Fibroblast of mammary gland (primary cell): ENCODE data around the gene CCNT1.

ENCODE experiments used
- DNase-seq: peaks from one replicate; pipeline ENCODE4 v3.0.0-alpha.2; 2010; ENCODE audit warnings: low read depth
- H3K4me3 ChIP-seq: 2 replicates; pipeline ENCODE4 v1.5.1; 2011; ENCODE audit warnings: low read depth, mild to moderate bottlenecking, low read length, moderate library complexity; ENCODE audit not compliant: control insufficient read depth
- TF ChIP-seq, protein P1 (sequence below): conservative IDR thresholded peaks from 2 replicates; pipeline ENCODE4 v1.5.1; 2011; ENCODE audit warnings: low read depth, low read length, inconsistent platforms; ENCODE audit not compliant: control insufficient read depth, insufficient read depth

Gene CCNT1

GRCh38 chr12:48640854-48641253 is 75.7 kb downstream of the CCNT1 start:
- no peak overlapping the region for H3K4me3 ChIP-seq
- TF ChIP-seq, protein P1, sequence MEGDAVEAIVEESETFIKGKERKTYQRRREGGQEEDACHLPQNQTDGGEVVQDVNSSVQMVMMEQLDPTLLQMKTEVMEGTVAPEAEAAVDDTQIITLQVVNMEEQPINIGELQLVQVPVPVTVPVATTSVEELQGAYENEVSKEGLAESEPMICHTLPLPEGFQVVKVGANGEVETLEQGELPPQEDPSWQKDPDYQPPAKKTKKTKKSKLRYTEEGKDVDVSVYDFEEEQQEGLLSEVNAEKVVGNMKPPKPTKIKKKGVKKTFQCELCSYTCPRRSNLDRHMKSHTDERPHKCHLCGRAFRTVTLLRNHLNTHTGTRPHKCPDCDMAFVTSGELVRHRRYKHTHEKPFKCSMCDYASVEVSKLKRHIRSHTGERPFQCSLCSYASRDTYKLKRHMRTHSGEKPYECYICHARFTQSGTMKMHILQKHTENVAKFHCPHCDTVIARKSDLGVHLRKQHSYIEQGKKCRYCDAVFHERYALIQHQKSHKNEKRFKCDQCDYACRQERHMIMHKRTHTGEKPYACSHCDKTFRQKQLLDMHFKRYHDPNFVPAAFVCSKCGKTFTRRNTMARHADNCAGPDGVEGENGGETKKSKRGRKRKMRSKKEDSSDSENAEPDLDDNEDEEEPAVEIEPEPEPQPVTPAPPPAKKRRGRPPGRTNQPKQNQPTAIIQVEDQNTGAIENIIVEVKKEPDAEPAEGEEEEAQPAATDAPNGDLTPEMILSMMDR: no peak
- DNase-seq: no peak

DNA sequence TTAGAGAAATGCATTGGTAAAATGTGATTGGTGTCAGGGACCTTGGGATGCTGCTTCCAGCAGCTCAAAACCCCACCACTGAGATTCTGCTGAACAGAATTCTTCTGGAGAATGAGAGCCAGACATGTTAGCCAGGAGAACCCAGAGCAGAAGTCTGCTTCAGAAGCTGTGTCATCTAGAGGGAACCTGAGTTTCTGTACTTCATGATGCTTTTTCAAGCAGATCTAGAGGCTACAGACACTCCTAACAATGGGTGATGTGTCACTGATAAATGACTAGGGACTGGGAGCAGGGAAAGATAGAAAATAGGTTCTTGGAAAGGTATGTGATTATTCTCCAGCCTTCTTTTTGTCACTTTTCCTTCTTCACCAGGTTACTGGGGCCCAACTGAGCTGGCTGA is 76.1 kb downstream of the CCNT1 start:
- TF ChIP-seq, protein P1: no peak
- H3K4me3 ChIP-seq: no peak overlapping the region
- no peak for DNase-seq
